HG02852 (cell line): Measurements from ENCODE around the gene MAGOHB.

Experiments
- ATAC-seq: cut with Tn5 transposase; IDR thresholded peaks from one replicate; pipeline ENCODE4 v1.9.1; 2021; ENCODE audit warnings: mild to moderate bottlenecking, moderate library complexity; ENCODE audit not compliant: unreplicated experiment

Gene MAGOHB

DNA sequence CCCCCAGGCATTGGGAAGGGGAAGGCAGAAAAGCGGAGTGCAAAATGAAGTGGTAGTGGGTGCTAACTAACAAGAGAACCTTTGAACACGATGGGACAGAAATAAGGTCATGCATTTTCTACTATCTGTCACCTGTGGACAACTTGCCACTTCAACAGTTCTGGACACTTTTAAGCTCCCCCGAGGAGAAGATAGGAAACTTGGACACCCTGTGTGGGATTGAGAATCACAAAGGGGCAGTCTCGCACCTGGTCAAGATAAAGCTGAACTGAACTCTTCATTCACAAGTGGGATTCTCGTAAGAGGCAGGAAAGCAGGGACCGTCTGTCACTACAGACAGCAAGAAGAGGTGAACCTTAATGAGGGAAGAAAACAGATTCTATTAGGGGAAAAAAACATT, 56.1 kb downstream of the MAGOHB start:
- peak; percentile 17 for ATAC-seq

DNA sequence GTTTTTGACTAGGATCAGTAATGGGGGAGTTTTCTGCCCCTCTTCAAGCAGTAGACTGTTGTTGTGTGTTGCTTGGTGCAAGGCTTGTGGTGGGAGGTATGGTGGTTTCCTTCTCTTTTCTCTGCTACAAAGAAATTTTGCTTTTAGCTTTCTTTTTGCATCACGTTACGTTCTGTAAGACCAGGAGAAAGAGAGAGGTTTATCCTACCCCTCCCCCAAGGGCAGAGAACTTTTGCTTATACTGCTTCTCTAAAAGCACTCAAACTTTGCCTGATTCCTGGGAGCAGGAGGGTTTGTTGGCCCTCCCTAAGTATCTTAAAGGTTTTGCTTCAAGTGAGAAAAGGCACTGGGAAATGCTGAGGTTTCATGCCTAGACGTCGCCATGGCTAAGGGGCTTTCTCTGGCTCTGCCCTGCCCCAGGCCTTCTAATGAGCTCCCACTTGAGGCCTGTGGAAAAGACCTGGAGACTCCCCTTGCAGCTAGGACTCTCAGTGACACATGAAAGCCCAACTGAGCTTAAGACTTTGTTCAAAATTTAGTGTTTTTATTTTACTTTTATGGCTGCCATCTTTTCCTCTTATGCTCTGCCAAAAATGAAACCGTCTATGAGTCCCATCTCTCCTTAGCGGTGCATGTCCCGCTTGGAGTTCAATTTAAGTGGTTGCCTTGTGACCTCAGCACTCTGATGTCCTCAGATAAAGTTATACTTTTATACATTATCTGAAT, 58.5 kb downstream of the MAGOHB start:
- ATAC-seq: no peak

DNA sequence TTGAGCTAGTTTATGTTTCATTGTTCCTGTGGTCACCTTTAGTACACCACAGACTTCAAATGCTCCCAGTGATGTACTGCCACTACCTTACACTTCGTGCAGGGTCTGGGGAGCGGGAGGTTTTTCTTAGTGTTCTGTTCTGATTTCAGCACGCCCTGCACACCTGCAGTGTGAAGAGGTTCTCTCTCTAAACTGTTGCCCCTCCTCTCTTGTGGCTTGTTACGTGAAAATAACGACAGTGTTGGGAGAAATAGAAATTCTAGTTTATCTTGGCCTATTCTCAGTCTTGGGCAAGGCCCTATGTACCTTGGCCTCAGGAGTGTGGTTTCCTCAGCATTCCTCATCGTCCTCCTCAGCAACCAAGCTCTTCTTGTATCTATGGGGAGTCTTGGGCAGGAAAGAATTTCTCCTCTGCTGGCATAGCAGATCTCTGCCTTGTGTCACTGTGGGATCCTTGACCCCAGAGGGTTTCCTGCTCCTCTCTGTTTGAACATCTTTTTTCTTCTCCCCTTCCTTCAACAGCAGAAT, 59.1 kb downstream of the MAGOHB start:
- no peak for ATAC-seq
